Right renal pelvis (tissue), 4 donors: Measurements from ENCODE around the gene UNK. TPM values are rescaled to one million over a fixed set of nuclear protein-coding genes. Genes with fewer than 3 reads are reported as not detected.

ENCODE experiments used
- DNase-seq, 4 donors: peaks; one replicate each; pipeline ENCODE4 v3.0.0-alpha.2; 2013; ENCODE audit warnings: low read depth in 4 of 4, low spot score in 3 of 4, missing footprints in 1 of 4
- polyA plus RNA-seq, 4 donors: library from polyadenylated mRNA; unstranded; fragments of 120-200 nt; gene quantifications; one replicate each; pipeline ENCODE4 v1.2.1, GENCODE V29; 2013; ENCODE audit not compliant: insufficient read length in 4 of 4

The UNK gene
- polyA plus RNA-seq, 4 donors: 34.5 to 39.2 (median 35.8) TPM

DNA sequence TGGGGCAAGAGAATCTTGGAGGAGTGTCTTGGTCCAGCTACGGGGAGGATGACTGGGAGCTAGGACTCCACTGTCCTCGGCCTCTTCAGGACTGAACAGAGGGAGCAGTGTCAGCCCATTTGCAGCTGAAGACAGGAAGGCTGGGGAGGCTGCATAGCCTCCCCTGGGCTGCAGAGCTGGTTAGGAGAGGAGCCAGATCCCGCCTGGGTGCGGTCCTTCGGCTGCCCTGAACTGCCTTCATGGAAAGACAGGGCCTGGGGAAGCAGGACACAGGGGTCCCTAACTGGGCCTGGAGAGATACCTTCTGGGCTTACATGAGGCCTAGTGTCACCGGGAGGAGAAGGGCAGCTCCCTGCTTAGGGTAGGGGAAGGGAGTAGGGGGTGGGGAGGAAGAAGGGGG, 33.0 kb downstream of the UNK start:
- no peak for DNase-seq

DNA sequence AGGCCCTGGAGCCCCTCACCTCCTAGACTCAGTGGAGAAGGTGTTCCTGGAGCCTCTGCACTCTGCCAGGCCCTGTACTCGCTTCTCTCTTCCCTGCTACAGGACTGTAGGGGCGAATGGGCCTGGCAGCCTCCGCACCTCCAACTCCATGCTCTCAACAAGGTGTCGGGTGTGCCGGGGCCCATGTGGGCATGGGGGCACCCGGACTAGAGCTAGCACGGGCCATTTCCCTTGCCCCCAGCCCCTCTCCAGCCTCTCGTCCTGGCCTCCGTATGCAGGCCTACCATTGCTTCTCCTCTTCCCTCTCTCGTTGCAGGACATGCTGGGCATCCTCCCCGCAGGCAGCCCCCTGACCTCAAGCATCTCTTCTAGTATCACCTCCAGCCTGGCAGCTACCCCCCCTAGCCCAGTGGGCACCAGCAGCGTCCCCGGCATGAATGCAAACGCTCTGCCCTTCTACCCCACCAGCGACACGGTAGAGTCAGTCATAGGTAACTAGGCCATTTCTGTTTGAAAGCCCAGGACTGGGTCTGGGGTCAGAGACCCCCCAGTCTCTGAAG, 33.8 kb downstream of the UNK start:
- no peak for DNase-seq

- DNase-seq: no peak
These were observed 34.5 kb downstream of the UNK start for GRCh38 chr17:75819116-75819515.

GRCh38 chr17:75819678-75820077, 35.1 kb downstream of the UNK start:
- DNase-seq: no peak

GRCh38 chr17:75820094-75821080, 35.8 kb downstream of the UNK start:
- DNase-seq: no peak

GRCh38 chr17:75821552-75821951, 36.9 kb downstream of the UNK start:
- no peak for DNase-seq

DNA sequence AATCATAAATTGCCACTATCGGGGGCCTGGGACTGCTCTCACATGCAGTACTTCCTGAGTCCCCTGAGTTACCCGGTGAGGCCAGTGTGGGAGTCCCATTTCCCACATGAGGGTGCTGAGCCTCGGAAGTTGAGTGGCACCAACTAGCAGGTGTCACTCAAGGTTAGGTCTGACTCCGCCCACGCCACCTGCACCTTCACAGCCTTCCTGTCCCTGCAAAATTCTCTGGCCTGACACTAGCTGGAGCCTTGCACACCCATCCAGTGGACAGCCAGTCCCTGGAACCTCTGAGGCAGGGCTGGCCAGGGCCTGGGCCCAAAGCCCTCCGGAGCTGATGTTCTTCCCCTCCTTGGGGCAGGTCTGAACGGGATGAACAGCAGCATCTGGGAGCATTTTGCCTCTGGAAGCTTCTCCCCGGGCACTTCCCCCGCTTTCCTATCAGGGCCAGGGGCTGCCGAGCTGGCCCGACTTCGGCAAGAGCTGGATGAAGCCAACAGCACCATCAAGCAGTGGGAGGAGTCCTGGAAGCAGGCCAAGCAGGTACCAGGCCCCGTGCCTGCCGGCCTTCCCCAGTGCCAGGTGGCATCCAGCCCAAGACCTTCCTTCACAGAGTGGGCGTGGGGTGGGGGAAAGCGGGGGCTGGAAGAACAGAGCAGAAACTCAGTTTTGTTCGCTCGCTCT, 37.7 kb downstream of the UNK start:
- no peak for DNase-seq

GRCh38 chr17:75822800-75823166, 38.2 kb downstream of the UNK start:
- DNase-seq: no peak

DNA sequence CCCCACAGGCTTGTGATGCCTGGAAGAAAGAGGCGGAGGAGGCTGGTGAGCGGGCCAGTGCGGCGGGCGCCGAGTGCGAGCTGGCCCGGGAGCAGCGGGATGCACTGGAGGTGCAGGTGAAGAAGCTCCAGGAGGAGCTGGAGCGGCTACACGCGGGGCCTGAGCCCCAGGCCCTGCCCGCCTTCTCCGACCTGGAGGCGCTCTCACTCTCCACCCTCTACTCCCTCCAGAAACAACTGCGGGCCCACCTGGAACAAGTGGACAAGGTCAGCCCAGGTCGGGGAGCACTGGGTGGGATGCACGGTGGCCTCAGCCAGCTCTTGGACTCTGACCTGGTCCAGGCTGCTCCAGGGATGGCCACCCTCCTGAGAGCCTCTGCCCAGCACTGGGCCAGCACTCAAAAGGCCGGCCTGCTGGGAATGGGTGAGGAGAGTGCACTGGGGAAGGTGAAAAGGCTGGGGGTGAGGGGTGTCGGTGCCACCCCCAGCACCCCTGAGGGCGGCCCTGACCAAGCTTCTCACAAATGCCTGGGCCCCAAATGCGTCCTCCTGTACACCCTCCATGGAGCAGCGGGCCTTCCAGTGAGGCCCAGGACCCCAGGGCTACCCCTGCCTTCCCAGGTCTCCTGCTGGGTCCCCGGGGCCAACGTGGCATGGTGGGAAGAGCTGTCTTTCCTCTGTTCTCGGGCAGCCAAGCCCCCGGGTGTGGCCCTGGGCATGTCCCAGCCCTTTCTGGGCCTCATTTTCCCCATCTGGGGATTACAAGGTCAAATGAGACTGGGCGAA, 38.8 kb downstream of the UNK start:
- no peak for DNase-seq

DNA sequence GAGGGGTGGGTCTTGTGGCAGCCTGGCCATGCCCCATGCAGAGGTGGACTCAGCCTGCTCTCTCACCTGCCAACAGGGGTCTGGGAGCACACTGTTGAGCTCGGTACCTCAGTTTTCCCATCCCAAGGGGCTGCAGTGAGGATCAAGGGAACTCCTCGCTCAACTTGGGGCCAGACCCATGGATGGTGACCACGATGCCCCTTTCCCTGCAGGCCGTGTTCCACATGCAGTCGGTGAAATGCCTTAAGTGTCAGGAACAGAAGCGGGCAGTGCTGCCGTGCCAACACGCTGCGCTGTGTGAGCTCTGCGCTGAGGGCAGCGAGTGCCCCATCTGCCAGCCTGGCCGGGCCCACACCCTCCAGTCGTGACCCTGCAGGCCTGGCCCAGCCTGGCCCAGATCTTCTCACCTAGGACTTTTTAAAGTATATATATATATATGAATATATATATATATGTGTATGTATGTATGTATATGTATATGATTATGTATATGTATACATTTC, 39.5 kb downstream of the UNK start:
- no peak for DNase-seq

DNA sequence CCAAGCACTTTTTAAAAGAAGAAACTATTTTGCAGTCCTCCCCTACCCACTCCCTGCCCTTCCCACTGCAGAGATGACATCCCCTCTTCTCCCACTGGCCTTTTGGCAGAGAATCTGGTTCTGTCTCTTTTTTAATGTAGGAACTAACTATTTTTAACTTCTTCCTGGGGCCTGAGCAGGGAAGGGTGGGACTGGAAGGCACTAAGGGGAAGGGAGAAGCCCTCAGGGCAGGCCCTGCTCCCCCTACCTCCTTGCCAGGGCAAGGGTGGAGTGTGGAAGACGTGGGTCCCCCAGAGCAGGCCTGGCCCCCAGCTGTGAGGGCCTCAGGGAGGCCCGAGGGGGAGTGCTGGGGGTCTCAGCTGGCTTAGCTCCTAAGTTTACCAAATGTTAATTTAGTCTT, 40.1 kb downstream of the UNK start:
- DNase-seq: no peak

GRCh38 chr17:75825149-75825552, 40.5 kb downstream of the UNK start:
- no peak for DNase-seq

DNA sequence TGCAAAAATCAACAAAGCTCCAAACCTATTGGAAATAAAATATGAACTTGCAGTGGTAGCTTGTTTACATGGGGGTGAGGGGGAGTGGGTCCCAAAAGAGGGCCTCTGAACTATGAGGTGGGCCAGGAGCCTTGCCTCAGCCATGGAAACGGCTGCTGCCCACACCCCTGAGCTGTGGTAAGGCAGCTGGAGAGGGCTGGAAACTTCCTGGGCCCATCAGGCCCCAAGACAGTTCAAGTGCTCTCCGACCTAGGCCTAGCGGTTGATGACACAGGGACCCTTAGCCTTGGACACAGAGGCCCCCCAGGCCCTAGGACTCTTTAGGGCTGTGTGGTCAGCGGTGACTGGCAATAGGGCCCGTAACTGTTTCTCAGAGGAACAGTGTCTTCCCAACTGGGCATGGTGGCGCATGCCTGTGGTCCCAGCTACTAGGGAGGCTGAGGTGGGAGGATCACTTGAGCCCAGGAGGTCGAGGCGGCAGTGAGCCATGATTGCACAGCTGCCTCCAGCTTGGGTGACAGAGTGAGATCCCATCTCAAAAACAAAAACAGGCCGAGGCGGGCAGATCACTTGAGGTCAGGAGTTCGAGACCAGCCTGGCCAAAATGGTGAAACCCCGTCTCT, 41.3 kb downstream of the UNK start:
- DNase-seq: no peak

GRCh38 chr17:75826561-75827307, 42.1 kb downstream of the UNK start:
- DNase-seq: no peak

DNA sequence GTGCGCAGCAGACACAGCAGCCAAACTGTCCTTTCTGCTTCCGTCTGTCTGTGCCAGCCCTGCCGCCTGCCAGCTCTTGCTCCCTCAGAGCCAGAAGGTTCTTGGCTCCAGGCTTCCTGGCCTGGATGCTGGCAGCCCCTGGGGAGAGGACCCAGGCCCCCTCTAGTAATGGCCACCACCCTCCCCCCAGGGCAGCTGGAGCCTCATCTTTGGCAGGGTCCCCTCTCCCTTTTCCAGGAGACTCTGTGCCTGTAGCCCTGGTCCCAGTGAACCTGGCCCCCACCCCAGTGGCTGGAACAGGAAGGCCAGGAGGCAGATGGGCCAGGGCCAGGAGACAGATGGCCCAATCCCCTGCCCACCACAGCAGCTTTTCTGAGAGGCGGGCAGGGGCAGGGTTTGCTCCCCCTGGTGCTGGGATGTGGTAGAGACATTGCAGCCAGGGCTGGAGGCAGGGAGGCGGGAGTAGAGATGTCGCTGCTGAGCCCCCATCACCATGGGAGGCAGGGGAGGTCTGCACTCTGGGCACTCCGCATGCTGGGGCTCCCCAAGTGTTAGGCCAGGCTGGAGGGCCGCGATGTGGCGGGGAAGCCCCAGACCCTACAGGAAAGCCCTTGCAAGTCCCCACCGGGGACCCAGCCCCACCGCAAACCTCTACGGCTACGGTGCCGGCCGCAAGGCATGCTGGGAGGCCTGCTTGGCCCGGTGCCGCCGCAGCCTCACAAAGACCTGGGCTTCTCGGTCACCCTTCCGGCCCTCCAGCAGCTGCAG, 42.9 kb downstream of the UNK start:
- peak in 1 of 4 donors; percentile 48 for DNase-seq

DNA sequence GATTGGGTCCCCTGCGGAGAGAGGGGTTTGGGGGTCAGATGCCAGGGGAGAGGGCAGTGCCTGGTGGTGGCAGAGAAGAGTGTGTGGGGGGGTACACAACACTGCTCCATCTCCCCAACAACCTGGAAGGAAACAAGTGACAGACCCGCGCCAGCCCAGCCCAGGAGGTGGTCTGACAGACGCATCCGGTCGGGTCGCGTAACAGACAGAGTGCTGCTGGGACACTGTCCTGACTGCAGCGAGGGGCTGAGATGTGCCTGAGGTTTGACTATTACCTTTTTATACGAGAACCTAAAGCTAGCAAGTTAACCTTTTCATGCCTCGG, 43.4 kb downstream of the UNK start:
- no peak for DNase-seq

GRCh38 chr17:75828741-75829140, 44.1 kb downstream of the UNK start:
- no peak for DNase-seq

GRCh38 chr17:75829747-75830146, 45.1 kb downstream of the UNK start:
- no peak for DNase-seq
